ENCODE results near the gene PPM1A.

GRCh38 chr14:60241091-60241490, 7.9 kb upstream of the PPM1A start:
- TF ChIP-seq ZFP30 (CRISPR knock-in tag; IDR thresholded peaks at IDR 0.05) (no peak), CREB5 (CRISPR knock-in tag; IDR thresholded peaks at IDR 0.05; ENCODE audit: low read depth) (no peak), OSR1 (CRISPR knock-in tag; IDR thresholded peaks at IDR 0.05) (no peak), SNAI2 (CRISPR knock-in tag; IDR thresholded peaks at IDR 0.05) (no peak), ZFP3 (CRISPR knock-in tag; IDR thresholded peaks at IDR 0.05) (no peak), RARB (CRISPR knock-in tag; IDR thresholded peaks at IDR 0.05) (no peak), ARNTL (CRISPR knock-in tag; IDR thresholded peaks at IDR 0.05; ENCODE audit: borderline replicate concordance, low read depth) (no peak), PATZ1 (CRISPR knock-in tag; IDR thresholded peaks at IDR 0.05; ENCODE audit: borderline replicate concordance) (no peak), TCF4 (CRISPR knock-in tag; IDR thresholded peaks at IDR 0.05; ENCODE audit: borderline replicate concordance) (no peak), CSDC2 (CRISPR knock-in tag; IDR thresholded peaks at IDR 0.05) (no peak)

All from SK-N-SH treated with all-trans-retinoic acid at 6 μM for 48 hours (cell line).